ENCODE data around the gene NPTX2.
"Not testable (repeated sequence)": the region's sequence is repeated elsewhere in the genome, so short reads cannot be mapped to it uniquely, and the experiment has no call there.

NPTX2 gene, protein sequence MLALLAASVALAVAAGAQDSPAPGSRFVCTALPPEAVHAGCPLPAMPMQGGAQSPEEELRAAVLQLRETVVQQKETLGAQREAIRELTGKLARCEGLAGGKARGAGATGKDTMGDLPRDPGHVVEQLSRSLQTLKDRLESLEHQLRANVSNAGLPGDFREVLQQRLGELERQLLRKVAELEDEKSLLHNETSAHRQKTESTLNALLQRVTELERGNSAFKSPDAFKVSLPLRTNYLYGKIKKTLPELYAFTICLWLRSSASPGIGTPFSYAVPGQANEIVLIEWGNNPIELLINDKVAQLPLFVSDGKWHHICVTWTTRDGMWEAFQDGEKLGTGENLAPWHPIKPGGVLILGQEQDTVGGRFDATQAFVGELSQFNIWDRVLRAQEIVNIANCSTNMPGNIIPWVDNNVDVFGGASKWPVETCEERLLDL

DNA sequence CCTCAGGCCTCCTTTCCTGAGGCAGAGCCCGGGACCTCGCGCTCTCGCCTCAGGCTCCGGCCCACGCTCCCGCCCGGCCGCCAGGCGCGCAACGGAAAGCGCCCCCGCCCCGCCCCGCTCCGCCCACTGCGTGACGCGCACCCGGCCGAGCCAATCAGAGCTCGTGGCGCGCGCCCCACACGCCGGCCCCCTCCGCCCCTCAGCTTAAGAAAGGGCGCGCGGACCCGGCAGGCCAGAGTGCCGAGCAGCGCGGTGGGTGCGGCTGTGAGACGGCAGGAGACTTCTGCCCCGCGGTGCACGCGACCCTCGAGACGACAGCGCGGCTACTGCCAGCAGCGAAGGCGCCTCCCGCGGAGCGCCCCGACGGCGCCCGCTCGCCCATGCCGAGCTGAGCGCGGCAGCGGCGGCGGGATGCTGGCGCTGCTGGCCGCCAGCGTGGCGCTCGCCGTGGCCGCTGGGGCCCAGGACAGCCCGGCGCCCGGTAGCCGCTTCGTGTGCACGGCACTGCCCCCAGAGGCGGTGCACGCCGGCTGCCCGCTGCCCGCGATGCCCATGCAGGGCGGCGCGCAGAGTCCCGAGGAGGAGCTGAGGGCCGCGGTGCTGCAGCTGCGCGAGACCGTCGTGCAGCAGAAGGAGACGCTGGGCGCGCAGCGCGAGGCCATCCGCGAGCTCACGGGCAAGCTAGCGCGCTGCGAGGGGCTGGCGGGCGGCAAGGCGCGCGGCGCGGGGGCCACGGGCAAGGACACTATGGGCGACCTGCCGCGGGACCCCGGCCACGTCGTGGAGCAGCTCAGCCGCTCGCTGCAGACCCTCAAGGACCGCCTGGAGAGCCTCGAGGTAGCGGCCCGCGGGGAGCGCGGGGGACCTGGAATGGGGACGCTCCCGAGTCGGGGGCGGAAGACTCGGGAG, at the start of gene NPTX2:
Gene NPTX2 (plus strand): TSS at position 235 of the 909 bp plus-strand sequence. CDS start 177 bp downstream, at position 412.
- no peak for DNase-seq

DNA sequence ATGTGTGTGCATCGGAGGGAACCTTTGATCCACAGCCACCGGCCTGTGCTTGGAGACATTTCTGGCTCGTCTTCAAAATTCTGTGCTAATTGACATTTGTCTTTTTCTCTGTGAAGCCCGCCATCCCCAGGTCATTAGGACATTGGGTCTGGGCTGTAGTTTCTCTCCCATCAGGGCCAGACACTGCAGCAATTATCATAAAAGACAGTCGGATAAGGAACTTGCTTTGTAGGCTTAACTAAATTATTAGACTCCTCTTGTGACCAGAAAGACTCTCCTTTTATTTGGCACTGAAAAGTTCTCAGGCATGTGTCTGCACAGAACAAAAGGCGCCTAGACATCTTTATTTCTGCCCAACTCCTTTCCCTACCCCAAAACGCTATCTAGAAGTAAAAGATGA, 49.1 kb upstream of the NPTX2 start:
- DNase-seq = no peak

DNA sequence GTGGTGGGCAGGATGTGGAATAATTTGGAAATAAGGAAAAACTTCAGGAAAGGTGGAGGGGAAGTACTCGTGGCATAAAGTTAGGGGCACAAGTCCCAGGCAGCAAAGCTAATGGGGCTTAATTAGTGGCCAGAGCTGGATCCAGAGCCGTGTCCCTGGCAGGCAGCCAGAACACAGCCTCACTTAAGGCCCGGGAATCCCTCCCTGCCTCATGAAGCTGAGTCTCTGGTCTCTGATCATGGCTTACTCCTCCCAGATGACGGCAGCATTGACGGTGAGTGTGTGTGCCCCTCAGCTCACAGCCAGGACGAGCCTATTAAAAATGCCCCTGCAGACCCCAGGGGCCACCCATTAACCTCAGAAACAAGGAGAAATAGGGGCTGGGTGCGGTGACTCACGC, 48.2 kb upstream of the NPTX2 start:
- no peak for DNase-seq

DNA sequence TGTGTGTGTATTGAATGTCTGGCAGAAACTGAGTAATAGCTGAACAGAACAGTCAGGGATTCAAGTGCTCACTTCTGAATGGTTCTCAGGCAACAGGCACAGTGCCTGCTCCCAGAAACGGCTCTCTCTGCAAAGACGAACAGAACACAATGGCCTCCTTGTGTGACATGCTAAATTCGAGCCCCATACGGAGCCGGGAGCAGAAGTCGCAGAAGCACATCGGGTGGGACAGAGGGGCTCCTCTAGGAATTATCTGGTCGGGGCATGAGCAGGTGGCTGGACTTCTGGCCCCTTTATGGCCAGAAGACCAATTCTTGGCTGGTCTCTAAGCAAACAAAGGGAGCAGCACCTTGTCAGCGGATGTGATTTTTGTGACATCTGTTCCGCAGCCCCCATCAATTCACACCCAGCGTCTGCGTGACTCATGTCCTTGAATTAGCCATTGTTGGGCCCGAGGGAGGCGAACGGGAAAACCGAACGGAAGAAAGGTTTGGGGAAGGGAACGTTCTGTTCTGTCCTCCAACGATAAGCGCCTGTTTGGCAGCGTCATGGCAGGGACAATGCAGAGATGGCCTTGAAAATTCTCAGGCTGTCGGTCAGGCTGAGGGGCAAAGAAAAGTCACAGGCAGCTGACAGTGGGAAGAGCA, 47.3 kb upstream of the NPTX2 start:
- DNase-seq = no peak

DNA sequence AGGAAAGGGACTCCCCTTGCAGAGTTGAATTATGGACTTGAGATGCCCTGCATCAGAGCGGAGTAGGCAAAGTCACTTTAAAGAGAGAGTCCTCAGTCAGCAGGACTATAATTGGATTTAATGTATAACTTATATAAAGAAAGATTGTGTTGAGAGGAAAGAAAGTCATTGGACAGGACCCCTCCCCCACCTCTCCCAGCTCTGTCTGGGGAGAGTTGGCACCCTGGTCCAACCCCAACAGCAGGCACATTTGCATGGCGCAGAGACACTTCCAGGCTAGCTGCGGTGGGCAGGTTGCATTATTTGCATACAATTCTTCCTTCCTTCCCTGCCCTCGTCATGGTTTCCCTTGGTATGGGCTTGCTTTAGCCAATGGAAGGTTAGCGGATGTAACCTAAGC, 46.1 kb upstream of the NPTX2 start:
- DNase-seq = no peak

DNA sequence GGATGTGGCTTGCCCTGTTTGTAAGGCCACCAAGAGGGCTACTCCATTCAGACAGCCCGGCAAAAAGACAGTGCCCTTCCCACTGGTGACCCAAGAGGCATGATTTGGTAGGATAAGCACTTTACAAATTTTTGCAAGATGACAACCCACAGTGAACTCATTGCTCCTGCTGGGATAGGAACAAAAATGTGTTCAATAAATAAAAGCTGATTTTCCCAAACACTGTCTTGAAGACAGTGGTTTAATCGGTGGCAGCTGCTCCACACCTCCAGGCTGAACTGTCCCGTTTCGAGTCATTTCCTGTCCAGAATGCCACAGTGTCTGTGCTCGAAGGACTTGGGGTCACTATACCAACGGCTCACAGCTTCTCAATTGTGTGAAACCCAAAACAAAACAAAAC, 45.1 kb upstream of the NPTX2 start:
- no peak for DNase-seq

DNA sequence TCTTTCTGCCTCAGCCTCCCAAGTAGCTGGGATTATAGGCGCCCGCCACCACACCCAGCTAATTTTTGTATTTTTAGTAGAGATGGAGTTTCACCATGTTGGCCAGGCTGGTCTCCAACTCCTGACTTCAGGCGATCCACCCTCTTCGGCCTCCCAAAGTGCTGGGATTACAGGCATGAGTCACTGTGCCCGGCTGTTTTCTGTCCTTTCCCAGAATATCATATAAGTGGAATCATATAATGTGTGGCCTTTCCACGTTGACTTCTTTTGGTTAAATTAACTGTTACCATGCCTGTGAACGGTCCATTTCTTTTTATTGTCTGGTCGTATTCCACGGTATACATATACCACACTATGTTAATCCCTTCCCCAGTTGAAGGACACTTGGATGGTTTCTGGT, 44.4 kb upstream of the NPTX2 start:
- not testable (repeated sequence) for DNase-seq

DNA sequence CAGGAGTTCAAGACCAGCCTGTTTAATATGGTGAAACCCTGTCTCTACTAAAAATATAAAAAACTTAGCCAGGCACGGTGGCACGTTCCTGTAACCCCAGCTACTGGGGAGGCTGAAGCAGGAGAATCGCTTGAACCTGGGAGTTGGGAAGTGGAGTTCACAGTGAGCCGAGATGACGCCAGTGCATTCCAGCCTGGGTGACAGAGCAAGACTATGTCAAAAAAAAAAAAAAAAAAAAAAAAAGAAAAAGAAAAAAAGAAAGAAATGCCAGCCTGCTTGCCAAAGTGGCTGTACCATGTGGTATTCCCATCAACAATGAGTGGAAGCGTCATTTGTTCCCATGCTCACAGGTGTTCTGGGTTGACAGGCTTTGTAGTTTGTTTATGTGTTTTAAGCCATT, 43.3 kb upstream of the NPTX2 start:
- no peak for DNase-seq

DNA sequence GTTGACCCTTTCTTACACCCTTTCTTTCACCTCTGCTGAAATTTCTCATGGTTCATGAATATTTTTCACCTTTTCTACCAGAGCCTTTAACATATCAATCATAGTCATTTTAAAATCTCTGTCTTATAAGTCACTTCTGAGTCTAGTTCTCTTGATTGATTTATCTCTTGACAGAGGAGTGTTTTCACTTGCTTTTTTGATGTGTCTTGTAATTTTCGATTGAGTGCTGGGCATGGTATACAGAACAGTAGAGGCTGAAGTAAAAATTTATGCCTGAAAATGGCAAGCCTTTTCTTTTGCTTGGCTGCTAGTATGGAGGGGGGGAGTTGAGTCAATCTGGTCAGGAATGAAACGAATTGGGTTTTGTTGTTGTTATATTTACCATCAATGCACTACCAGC, 41.2 kb upstream of the NPTX2 start:
- no peak for DNase-seq

DNA sequence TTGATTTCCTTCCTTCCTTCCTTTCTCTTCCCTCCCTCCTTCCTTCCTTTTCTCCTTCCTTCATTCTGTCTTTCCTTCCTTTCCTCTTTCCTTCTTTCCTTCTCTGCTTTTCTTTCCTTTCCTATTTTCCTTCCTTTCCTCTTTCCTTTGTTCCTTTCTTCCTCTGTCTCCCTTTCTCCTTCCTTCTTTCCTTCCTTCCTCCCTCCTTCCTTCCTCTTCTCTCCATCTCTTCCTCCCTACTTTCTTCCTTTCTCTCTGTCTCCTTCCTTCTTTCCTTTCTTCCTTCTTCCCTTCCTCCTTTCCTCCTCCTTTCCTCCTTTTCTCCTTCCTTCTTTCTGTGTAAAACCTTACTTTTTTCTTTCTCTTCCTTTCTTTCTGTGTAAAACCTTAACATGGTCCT, 32.3 kb upstream of the NPTX2 start:
- no peak for DNase-seq

DNA sequence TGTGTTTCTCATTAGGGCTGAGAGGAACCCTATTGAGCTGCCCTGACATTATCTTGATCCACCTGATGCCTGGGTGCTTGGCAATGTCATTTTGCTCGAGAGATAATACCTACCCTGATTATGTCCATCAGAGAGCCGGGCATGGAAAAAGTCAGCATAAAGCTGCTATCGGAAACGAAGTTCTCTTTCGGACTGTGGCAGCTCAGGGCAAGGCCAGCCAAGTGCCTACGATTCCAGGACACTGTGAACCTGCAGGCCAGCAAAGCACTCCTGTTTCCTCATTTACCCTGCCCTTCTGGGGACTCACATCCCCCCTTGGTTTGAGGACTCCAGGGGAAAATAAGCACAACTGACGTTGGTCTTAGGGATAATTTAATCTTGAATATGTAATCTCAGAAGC, 25.2 kb upstream of the NPTX2 start:
- no peak for DNase-seq

DNA sequence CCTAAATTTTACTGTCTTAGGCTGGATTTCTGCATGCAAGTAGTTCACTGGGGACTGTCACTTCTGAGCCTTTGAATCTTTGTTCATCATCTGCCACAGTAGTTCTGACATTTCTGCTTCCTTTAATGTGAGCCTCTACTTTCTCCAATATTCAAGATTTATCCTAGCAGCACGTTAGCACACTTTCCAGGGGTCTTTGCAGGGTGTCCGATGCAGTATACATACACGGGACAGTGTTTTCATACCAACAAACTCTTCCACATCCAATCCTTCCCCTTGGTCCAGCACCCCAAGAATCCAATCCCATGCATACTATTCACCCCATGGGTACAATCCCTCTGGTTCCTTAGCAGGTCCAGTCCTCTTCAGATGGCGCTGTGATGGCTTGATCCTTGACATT, 22.7 kb upstream of the NPTX2 start:
- no peak for DNase-seq

DNA sequence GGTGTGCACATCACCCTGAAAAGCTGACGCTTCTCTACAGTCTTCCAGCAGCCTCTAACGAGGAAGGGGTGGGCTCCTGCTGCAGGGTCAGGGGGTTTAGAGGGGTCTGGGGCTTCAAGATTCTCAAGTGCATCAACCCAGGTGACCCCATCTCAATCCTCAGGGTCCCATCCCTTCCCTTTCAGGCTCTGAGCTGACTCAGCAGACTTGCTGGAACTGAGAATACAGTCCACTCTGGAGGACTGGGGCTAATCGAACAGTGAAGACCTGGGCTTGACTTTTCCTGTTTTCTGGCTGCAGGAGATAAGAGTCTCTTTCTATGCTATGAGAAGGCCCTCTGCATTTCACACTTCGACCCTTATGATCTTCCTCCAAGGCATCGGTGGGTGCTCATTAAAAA, 22.3 kb upstream of the NPTX2 start:
- no peak for DNase-seq

DNA sequence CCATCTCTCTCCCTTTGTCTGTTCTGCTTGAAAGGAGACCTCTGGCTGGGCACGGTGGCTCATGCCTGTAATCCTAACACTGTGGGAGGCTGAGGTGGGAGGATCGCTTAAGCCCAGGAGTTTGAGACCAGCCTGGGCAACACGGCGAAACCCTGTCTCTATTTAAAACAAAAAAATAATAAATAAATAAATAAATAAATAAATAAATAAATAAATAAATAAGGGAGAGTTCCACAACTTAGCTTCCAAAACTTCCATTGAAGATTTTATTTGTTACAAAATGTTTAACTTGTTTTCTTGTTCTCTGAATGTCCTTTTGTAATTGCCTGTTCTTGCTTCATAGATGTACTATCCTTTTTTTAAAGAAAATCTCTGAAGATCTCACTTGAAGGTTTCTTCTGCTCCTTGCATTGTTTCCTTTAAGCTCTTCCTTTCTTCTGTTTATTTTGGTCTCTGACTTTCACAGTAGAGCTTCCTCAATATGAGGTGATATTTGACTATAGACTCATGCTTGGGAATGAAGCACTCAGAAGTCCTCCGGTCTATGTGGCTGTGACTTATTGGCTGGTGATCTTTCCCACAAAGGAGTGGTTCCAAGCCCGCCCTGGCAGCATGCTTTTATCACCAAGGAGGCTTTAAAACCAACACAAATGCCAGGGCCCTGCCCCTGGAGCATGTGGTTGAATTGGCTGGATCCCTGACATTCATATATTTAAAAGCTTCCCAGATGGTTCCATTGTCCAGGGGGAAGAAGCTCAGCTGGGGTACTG, 18.1 kb upstream of the NPTX2 start:
- no peak for DNase-seq

DNA sequence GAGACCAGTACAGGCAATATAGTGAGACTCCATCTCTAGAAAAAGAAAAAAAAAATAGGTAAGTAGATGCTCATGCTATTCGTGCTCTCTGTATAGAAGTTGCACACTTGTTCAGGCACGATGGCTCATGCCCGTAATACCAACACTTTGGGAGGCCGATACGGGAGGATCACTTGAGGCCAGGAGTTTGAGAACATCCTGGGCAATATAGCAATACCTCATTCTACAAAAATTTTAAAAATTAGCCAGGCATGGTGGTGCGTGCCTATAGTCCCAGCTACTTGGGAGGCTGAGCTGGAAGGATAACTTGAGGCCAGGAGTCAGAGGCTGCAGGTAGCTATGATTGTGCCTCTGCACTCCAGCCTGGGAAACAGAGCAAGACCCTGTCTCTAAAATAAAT, 17.2 kb upstream of the NPTX2 start:
- no peak for DNase-seq

DNA sequence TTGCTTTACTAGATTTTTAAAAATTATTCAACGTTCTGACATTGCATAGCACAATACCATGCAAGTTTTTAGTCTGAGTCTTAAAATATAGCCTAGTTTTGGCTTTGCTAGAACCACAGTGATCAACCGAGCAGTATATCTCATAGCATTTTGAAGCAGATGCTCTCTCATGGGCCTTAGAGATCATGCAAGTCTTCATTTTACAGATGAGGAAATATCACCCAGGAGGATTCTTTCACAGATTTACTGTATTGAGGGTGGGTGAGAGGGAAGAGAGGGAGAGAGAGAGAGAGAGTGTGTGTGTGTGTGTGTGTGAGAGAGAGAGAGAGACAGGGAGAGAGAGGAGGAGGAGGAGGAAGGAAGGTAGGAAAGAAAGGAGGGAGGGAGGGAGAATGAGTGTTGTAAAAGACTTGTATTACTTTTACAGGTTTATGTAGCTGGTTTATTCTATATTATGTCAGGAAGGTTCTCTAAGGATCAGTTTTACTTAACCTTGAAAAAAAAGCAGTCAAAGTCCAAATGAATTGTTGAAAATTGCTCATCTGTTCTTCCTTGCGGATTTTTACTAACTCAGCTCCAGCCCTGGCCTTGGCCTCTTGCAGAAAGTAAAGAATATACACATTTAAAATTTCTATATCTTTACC, 14.2 kb upstream of the NPTX2 start:
- no peak for DNase-seq

DNA sequence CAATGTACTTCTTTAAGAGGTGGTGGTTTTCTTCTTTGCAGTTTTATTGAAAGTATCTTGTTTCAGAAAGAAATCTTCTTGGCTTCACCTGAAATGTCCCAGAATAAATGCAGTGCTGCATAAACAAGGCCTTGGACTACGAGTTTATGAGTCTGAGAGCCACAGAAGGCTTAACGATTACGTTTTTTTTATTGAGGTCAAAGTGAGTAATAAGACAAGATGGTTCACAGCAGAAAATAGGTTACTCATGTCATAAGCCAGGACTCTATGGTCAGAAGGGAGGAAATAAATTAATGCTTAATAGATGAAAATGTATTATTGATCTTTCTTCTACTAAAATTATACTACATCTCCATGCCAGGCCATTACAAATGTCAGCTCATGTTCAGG, 13.7 kb upstream of the NPTX2 start:
- DNase-seq = no peak

DNA sequence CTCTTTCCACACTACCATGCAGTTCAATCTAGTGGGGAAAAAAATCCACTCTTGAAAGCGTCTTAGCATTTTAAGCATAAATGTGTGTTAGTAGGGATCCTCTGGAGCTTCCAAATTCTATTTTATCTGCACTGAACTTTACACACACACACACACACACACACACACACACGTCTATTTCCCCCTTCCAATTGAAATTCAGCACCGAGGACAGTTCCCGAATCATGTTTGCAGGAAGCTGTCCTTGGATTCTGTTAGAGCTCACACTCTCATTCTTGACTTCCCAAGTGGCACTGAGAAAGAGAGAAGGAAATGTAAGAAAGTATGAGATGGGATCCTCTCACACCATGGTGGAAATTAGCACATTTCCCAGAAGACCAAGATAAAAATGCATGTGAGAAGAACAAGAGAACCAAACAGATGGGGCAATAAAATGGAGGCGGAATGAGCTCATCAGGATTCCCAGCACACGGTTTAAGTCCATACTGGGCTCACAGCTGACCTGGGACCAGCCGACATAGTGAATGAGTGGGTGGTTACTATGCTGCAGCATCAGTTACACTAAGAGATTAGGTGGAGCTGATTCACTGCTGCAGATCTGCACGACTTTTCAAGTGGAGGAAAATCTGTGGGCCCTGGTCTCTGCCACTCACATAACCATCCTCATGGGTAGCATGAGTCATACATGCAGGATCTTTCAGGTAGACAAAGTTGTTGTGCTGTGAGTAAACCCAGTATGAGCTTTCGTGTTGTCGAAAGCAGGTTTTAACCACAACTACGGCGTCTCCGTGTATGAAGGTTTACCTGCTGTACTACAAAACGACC, 3.3 kb upstream of the NPTX2 start:
- no peak for DNase-seq

DNA sequence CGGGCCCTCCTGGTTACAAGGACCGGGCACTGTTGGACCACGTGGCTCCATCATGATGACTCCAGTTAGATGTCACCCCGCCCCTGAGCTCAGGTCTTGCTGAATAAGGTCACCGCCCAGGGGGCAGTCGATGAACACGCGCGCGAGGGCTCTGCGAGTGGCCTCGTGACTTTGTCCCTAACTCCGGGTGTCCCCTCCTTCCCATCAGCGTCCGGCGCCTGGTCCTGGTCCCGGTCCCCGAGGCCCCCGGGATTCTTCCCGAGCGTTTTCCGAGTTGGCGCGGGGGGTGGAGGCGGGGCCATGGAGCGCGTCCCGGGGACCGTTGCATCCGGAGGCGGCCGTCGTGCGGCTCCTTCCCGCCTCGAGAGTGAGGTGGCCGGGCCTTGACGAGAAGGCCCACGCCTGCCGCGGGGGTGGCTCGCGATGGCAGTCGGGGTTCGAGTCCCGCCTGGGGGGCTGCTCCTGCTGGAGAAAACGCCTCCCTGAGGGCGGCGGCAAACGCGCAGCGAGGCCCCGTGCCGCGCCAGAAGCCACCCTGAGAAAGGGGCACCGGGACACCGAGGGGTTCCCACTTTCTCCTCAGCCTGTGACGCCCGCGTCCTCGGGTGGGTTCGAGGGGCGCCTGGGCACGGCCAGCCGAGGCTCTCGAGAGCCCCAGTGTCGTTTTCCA, 569 bp upstream of the NPTX2 start:
- DNase-seq = no peak

DNA sequence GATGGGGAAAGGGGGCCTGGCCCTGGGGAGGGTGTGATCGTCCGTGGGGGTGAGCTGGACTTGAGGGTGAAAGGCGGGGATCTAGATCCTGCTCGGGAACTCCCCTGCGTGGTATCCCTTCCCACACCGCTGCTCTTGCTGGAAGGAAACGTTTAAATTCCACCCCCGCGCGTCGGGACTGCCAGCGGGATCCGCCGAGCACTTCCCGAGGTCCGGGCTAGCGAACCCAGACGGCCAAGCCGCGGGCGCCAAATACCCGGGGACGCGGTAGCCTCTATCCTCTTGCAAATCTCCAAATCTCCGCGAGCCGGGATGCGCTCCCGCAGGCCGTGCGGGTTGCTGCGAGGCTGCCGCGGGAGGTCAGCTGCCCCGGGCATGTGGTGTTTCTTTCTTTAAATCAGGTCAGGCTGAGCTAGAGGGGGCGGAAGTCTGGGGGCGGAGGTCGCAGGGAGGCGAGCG, 904 bp downstream of the NPTX2 start:
- DNase-seq = no peak

DNA sequence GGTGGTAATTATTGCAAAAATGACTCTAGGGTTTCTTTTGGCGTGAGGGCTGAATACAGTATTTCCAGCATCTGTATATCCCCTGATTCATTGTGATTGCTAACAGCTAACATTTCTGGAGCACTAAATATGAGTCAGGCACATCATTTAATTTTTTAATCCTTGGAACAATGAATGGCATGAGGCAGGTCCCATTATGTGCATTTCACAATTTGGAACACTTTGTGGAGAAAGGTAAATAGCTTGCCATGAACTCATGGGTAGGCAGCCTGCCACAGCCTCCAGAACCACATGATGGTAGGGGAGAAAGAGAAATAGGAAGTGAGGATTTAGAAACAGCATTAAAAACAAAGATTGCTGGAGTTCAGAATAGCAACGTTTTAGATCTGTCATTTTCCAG, 1.7 kb downstream of the NPTX2 start:
- no peak for DNase-seq
